ENCODE results near the gene RPH3AL.
"Not testable (repeated sequence)": the region's sequence is repeated elsewhere in the genome, so short reads cannot be mapped to it uniquely, and the experiment has no call there.

Gene RPH3AL

GRCh38 chr17:218432-219110 lies 134.0 kb downstream of the RPH3AL start:
- no peak for DNase-seq

GRCh38 chr17:216625-217024 lies 136.0 kb downstream of the RPH3AL start:
- DNase-seq, result no peak

- not testable (repeated sequence) for DNase-seq
Observed at GRCh38 chr17:215563-216478, 136.8 kb downstream of the RPH3AL start.

- no peak for DNase-seq
Observed at GRCh38 chr17:214881-215331, 137.7 kb downstream of the RPH3AL start.

- DNase-seq, result no peak
Observed at GRCh38 chr17:213286-214105, 139.1 kb downstream of the RPH3AL start.

- DNase-seq, result no peak
Observed at GRCh38 chr17:210402-210801, 142.2 kb downstream of the RPH3AL start.

- DNase-seq, result no peak
Observed at GRCh38 chr17:208429-208828, 144.2 kb downstream of the RPH3AL start.

GRCh38 chr17:207775-208174 lies 144.8 kb downstream of the RPH3AL start:
- DNase-seq, result no peak

- DNase-seq, result no peak
Observed at GRCh38 chr17:206941-207560, 145.6 kb downstream of the RPH3AL start.

GRCh38 chr17:206484-206883 lies 146.1 kb downstream of the RPH3AL start:
- DNase-seq, result not testable (repeated sequence)

GRCh38 chr17:205817-206216 lies 146.8 kb downstream of the RPH3AL start:
- no peak for DNase-seq

GRCh38 chr17:205148-205669 lies 147.4 kb downstream of the RPH3AL start:
- no peak for DNase-seq

- DNase-seq, result no peak
Observed at GRCh38 chr17:204427-205147, 148.0 kb downstream of the RPH3AL start.

GRCh38 chr17:202501-202951 lies 150.1 kb downstream of the RPH3AL start:
- DNase-seq, result no peak

GRCh38 chr17:201736-202135 lies 150.9 kb downstream of the RPH3AL start:
- not testable (repeated sequence) for DNase-seq

GRCh38 chr17:201257-201656 lies 151.3 kb downstream of the RPH3AL start:
- not testable (repeated sequence) for DNase-seq

GRCh38 chr17:200586-200985 lies 152.0 kb downstream of the RPH3AL start:
- no peak for DNase-seq

GRCh38 chr17:199806-200545 lies 152.6 kb downstream of the RPH3AL start:
- no peak for DNase-seq

GRCh38 chr17:199191-199604 lies 153.4 kb downstream of the RPH3AL start:
- no peak for DNase-seq

- DNase-seq, result not testable (repeated sequence)
Observed at GRCh38 chr17:198225-198624, 154.4 kb downstream of the RPH3AL start.

- no peak for DNase-seq
Observed at GRCh38 chr17:197352-197751, 155.3 kb downstream of the RPH3AL start.
